ENCODE measurements around the gene PRPF39.

Gene PRPF39, protein sequence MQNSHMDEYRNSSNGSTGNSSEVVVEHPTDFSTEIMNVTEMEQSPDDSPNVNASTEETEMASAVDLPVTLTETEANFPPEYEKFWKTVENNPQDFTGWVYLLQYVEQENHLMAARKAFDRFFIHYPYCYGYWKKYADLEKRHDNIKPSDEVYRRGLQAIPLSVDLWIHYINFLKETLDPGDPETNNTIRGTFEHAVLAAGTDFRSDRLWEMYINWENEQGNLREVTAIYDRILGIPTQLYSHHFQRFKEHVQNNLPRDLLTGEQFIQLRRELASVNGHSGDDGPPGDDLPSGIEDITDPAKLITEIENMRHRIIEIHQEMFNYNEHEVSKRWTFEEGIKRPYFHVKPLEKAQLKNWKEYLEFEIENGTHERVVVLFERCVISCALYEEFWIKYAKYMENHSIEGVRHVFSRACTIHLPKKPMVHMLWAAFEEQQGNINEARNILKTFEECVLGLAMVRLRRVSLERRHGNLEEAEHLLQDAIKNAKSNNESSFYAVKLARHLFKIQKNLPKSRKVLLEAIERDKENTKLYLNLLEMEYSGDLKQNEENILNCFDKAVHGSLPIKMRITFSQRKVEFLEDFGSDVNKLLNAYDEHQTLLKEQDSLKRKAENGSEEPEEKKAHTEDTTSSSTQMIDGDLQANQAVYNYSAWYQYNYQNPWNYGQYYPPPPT

DNA sequence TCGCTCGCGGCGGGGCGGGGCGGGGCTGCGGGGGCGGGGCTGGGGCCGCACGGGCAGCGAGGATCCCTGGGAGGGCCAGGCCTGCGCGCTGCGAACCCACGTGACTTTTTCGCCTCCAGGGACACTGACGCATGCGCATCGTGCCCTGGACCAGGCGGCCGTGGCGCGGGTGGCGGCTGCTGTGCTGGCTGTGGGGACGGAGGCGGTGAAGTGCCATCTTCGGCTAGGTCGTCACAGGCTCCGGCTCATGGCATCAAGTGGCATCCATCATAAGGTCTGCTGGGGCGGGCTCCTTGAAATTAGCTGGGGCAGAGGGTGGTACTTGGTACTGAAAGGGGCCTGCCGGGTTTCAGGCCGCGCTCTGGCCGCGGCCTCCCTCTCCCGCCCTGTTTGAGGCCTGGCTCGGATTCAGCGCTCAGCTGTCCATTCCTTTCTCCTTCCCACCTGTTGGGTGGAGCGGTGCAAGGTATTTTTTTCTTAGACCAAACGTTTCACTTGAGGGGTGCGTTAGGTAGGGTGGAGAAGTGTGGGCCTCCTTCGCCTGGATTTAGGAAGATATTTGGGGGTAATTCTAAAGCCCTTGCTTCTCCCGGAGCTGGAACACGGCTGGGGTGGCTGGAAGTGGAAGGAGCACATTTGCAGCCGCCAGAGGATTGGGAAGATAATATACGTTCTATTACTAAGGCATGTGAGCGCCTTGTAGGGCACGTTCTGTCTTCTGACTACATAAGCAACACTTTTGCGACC, at the start of gene PRPF39:
Gene PRPF39 (plus strand): TSS at position 141 of the 747 bp plus-strand sequence. CDS start 11,124 bp downstream, outside the sequence.
- TF ChIP-seq YY1 (IDR thresholded peaks at IDR 0.05; ENCODE audit: low read depth) (peak; percentile 74), REST (IDR thresholded peaks at IDR 0.05; ENCODE audit: low read depth) (no peak), TEAD4 (IDR thresholded peaks at IDR 0.05) (0 out of 2 replicates have a peak, but pooled peaks have one; percentile 8), TCF12 (IDR thresholded peaks at IDR 0.05; ENCODE audit: low read depth) (no peak), NFIC (IDR thresholded peaks at IDR 0.05) (no peak; the same call in 1 of the 2 replicates), CEBPB (IDR thresholded peaks at IDR 0.05) (no peak), EP300 (IDR thresholded peaks at IDR 0.05; ENCODE audit: borderline replicate concordance) (no peak; the same call in 1 of the 2 replicates), FOXM1 (IDR thresholded peaks at IDR 0.05; ENCODE audit: borderline replicate concordance, low read depth) (no peak), TAF1 (IDR thresholded peaks at IDR 0.05; ENCODE audit: low read depth) (peak; percentile 86), RAD21 (IDR thresholded peaks at IDR 0.05; ENCODE audit: low read depth) (no peak), MAX (IDR thresholded peaks at IDR 0.05) (peak; percentile 85), EGR1 (IDR thresholded peaks at IDR 0.05) (peak; percentile 41; the same call in 1 of the 2 replicates), ZBTB7A (IDR thresholded peaks at IDR 0.05; ENCODE audit: low read depth) (no peak)
- TF ChIP-seq, protein P1, sequence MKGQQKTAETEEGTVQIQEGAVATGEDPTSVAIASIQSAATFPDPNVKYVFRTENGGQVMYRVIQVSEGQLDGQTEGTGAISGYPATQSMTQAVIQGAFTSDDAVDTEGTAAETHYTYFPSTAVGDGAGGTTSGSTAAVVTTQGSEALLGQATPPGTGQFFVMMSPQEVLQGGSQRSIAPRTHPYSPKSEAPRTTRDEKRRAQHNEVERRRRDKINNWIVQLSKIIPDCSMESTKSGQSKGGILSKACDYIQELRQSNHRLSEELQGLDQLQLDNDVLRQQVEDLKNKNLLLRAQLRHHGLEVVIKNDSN (IDR thresholded peaks at IDR 0.05), result peak; percentile 93

GRCh38 chr14:45034730-45035129, 49.2 kb upstream of the PRPF39 start:
- no peak for TF ChIP-seq ZBTB7A (IDR thresholded peaks at IDR 0.05; ENCODE audit: low read depth)
- TF ChIP-seq, protein P1 (IDR thresholded peaks at IDR 0.05), result no peak
- no peak for TF ChIP-seq YY1 (IDR thresholded peaks at IDR 0.05; ENCODE audit: low read depth)
- TF ChIP-seq NFIC (IDR thresholded peaks at IDR 0.05), result no peak
- no peak for TF ChIP-seq TAF1 (IDR thresholded peaks at IDR 0.05; ENCODE audit: low read depth)
- no peak for TF ChIP-seq CEBPB (IDR thresholded peaks at IDR 0.05)
- TF ChIP-seq REST (IDR thresholded peaks at IDR 0.05; ENCODE audit: low read depth), result no peak
- no peak for TF ChIP-seq RAD21 (IDR thresholded peaks at IDR 0.05; ENCODE audit: low read depth)
- TF ChIP-seq TCF12 (IDR thresholded peaks at IDR 0.05; ENCODE audit: low read depth), result no peak
- no peak for TF ChIP-seq TEAD4 (IDR thresholded peaks at IDR 0.05)
- no peak for TF ChIP-seq CREB1 (IDR thresholded peaks at IDR 0.05; ENCODE audit: low read depth)
- TF ChIP-seq MAX (IDR thresholded peaks at IDR 0.05), result no peak
- TF ChIP-seq EGR1 (IDR thresholded peaks at IDR 0.05), result no peak
- no peak for TF ChIP-seq EP300 (IDR thresholded peaks at IDR 0.05; ENCODE audit: borderline replicate concordance)
- TF ChIP-seq FOXM1 (IDR thresholded peaks at IDR 0.05; ENCODE audit: borderline replicate concordance, low read depth), result no peak

DNA sequence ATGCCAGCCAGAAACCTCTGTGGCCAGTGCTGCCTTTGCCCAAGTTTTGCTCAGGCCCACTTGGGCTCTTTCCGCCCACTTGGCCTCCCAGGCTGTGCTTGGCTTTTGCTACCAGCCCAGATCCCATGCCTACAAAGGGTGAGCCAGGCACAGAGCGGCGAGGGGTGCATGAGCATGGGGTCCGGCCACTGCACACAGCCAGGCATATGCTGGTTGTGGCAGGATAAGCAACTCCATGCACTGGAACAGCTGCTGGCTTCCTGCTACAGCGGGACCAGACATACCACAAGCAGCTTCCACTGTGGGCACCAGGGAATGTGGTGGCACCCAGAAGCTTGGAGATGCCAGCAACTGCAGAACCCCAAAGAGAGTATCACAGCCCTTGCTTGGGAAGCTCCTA, 45.7 kb upstream of the PRPF39 start:
- TF ChIP-seq REST (IDR thresholded peaks at IDR 0.05; ENCODE audit: low read depth), result no peak
- no peak for TF ChIP-seq MAX (IDR thresholded peaks at IDR 0.05)
- no peak for TF ChIP-seq EGR1 (IDR thresholded peaks at IDR 0.05)
- no peak for TF ChIP-seq EP300 (IDR thresholded peaks at IDR 0.05; ENCODE audit: borderline replicate concordance)
- no peak for TF ChIP-seq CEBPB (IDR thresholded peaks at IDR 0.05)
- TF ChIP-seq FOXM1 (IDR thresholded peaks at IDR 0.05; ENCODE audit: borderline replicate concordance, low read depth), result no peak
- no peak for TF ChIP-seq TEAD4 (IDR thresholded peaks at IDR 0.05)
- no peak for TF ChIP-seq ZBTB7A (IDR thresholded peaks at IDR 0.05; ENCODE audit: low read depth)
- TF ChIP-seq, protein P1 (IDR thresholded peaks at IDR 0.05), result no peak
- TF ChIP-seq TAF1 (IDR thresholded peaks at IDR 0.05; ENCODE audit: low read depth), result no peak
